BLaER1 treated with 17β-estradiol and CSF1 and Interleukin-3, amounts not matched to agents 10 nM and 100 nM (cell line): ENCODE measurements around the gene RSPH10B.
A peak's percentile ranks its signal among the peaks of the same experiment; 100 is the strongest.
"Not testable (repeated sequence)": the region's sequence is repeated elsewhere in the genome, so short reads cannot be mapped to it uniquely, and the experiment has no call there.

Source experiments
- H3K27ac ChIP-seq, 11 experiments: shearing (Covaris generic); formaldehyde crosslinking; 2 replicates each; pipeline ENCODE4 v1.8.1; 2022
- H3K27me3 ChIP-seq, 11 experiments: shearing (Covaris generic); formaldehyde crosslinking; 2 replicates each; pipeline ENCODE4 v1.8.1; 2022
- H3K36me3 ChIP-seq, 11 experiments: shearing (Covaris generic); formaldehyde crosslinking; 2 replicates each; pipeline ENCODE4 v1.8.1; 2022
- H3K4me1 ChIP-seq, 10 experiments: shearing (Covaris generic); formaldehyde crosslinking; 2 replicates each; pipeline ENCODE4 v1.8.1; 2022
- H3K4me2 ChIP-seq, 11 experiments: shearing (Covaris generic); formaldehyde crosslinking; 2 replicates each; pipeline ENCODE4 v1.8.1; 2022
- H3K4me3 ChIP-seq, 10 experiments: shearing (Covaris generic); formaldehyde crosslinking; 2 replicates each; pipeline ENCODE4 v1.8.1; 2022
- H3K9ac ChIP-seq, 11 experiments: shearing (Covaris generic); formaldehyde crosslinking; 2 replicates each; pipeline ENCODE4 v1.8.1; 2022
- H3K9me3 ChIP-seq, 11 experiments: shearing (Covaris generic); formaldehyde crosslinking; replicated peaks in 1 of 11; 2 replicates each; pipeline ENCODE4 v1.8.1; 2022
- H4K20me1 ChIP-seq, 11 experiments: shearing (Covaris generic); formaldehyde crosslinking; 2 replicates each; pipeline ENCODE4 v1.8.1; 2022
- Cebpa-rat ChIP-seq, 11 experiments: shearing (Covaris generic); IDR thresholded peaks; 2 replicates each; pipeline ENCODE4 v1.8.1; 2022

The RSPH10B gene

DNA sequence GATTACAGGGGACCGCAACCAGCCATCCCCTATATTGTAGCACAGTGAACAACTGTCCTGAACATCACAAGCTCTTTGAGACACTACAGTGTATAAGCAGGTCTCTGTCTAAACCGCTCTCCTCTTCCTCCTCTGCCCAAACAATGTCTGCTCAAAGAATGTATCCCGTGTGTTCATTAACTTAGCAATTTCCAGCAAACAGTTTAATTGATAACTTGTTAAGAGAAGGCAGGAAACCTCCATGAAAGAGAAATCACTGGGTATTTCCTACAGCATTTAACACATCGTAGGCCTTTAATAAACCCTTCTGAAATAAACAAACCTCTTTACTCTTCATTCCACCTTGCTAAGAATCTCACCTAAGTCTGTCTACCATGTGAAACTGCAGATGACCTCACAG is 36.9 kb upstream of the RSPH10B start:
- Histone ChIP-seq H3K9me3 (no peaks in the 10 kb centered on the region), H4K20me1 (peaks cover 0 to 20% (median 1%) of the 10 kb centered on the region in 11 experiments; a peak in 7 of 22 replicates), H3K4me3 (no peak overlapping the region), H3K9ac (peak overlapping the region in 3 of 11 experiments; percentile 2 to 94 (median 92); a peak in 5 of 22 replicates), H3K27me3 (no peaks in the 10 kb centered on the region), H3K4me2 (peak overlapping the region in 10 of 11 experiments; percentile 83 to 97 (median 92); a peak in 16 of 22 replicates), H3K36me3 (peaks cover 12 to 54% (median 39%) of the 10 kb centered on the region in 11 experiments; a peak in 21 of 22 replicates), H3K27ac (no peak overlapping the region), H3K4me1 (peaks cover 26 to 39% (median 35%) of the 10 kb centered on the region in 10 experiments)
- TF ChIP-seq Cebpa-rat (IDR thresholded peaks at IDR 0.05) = no peak

GRCh38 chr7:5997210-5997808 is 26.8 kb upstream of the RSPH10B start:
- Histone ChIP-seq H3K4me3 (no peak overlapping the region), H4K20me1 (no peaks in the 10 kb centered on the region), H3K9ac (no peak overlapping the region), H3K4me1 (no peaks in the 10 kb centered on the region; a peak in 1 of 20 replicates), H3K4me2 (no peak overlapping the region), H3K27ac (no peak overlapping the region), H3K9me3 (no peaks in the 10 kb centered on the region), H3K27me3 (no peaks in the 10 kb centered on the region), H3K36me3 (peaks cover 79 to 99% (median 93%) of the 10 kb centered on the region in 11 experiments)
- no peak for TF ChIP-seq Cebpa-rat (IDR thresholded peaks at IDR 0.05)

DNA sequence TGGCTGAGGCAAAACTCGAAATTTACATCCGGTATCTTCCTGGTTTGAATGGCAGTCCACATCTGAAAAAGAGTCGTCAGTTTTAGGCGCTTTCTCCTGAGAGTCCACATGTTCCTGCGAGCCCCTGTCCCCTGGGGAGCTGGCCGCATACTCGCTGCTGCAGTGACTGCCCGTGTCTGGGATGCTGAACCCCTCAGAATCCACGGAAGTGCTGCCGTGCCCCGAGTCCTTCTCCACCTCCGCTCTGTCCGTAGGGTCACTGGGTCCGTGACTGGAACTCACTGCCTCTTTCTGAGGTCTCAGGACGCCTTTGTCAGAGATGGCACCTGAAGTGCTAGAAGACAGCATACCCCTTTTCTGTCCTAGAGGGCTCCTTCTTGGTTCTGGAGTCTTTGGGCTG is 16.6 kb upstream of the RSPH10B start:
- H3K9me3 ChIP-seq, H3K9ac ChIP-seq, H3K4me2 ChIP-seq, H4K20me1 ChIP-seq, H3K4me1 ChIP-seq, H3K4me3 ChIP-seq, H3K27ac ChIP-seq, H3K27me3 ChIP-seq: not testable (repeated sequence)
- H3K36me3 ChIP-seq = peaks cover 38 to 58% (median 52%) of the 10 kb centered on the region in 11 experiments

- not testable (repeated sequence) for H3K4me1 ChIP-seq, H3K27ac ChIP-seq, H3K9ac ChIP-seq, H3K9me3 ChIP-seq, H3K27me3 ChIP-seq, H3K4me3 ChIP-seq, H4K20me1 ChIP-seq, H3K4me2 ChIP-seq
- peaks cover 0 to 13% (median 4%) of the 10 kb centered on the region in 11 experiments; a peak in 10 of 22 replicates for H3K36me3 ChIP-seq
Observed at GRCh38 chr7:5979680-5980314, 9.3 kb upstream of the RSPH10B start.

DNA sequence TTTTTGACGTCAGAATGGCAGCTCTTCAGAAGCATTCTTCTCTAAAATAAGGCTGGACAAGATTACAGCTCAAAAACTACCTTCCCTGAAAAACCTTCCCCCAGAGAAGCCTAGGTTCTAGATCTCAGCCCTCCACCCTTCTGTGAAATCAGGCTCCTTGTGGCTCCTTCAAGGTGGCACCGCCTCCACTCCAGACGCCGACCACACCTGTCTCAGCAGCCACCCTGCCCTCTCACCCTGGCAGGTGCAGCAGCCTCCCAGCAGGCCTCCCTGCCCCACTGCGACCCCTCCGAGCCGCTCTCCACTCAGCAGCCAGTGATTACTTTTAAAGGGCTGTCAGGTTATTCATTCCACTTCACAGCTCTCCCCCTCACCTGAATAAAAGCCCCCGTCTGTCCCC is 3.1 kb upstream of the RSPH10B start:
- not testable (repeated sequence) for H3K36me3 ChIP-seq, H3K4me1 ChIP-seq, H3K4me3 ChIP-seq, H3K4me2 ChIP-seq, H3K9ac ChIP-seq, H3K27me3 ChIP-seq, H4K20me1 ChIP-seq, H3K9me3 ChIP-seq, H3K27ac ChIP-seq

GRCh38 chr7:5963810-5964209 is 6.7 kb downstream of the RSPH10B start:
- H3K4me1 ChIP-seq, H3K9me3 ChIP-seq, H3K36me3 ChIP-seq, H3K27me3 ChIP-seq, H3K4me3 ChIP-seq, H3K27ac ChIP-seq, H4K20me1 ChIP-seq, H3K9ac ChIP-seq, H3K4me2 ChIP-seq: not testable (repeated sequence)

DNA sequence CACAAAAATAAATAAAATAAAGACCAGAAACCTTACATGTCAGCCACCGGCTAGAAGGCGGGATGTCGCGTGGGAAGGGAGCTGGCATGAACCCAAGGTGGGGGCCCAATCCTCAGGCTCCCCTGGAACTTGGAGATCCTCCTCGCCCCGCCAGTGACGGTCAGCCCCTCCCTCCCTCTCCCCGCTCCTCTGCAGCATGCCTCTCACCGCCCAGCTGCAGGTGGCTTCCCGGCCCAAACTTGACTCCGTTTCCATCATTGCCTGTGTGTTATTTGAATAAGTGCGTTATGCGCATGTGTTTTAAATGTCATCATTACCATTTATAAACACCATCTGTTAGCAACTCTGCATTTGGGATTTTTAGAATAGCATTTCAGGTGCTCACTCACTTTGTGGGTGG is 7.3 kb downstream of the RSPH10B start:
- not testable (repeated sequence) for H3K27me3 ChIP-seq, H3K4me2 ChIP-seq, H3K36me3 ChIP-seq, H3K4me1 ChIP-seq, H3K9ac ChIP-seq, H3K4me3 ChIP-seq, H4K20me1 ChIP-seq, H3K9me3 ChIP-seq, H3K27ac ChIP-seq

- H3K9me3 ChIP-seq = not testable (repeated sequence)
Observed at GRCh38 chr7:5934945-5935450, 35.5 kb downstream of the RSPH10B start.

DNA sequence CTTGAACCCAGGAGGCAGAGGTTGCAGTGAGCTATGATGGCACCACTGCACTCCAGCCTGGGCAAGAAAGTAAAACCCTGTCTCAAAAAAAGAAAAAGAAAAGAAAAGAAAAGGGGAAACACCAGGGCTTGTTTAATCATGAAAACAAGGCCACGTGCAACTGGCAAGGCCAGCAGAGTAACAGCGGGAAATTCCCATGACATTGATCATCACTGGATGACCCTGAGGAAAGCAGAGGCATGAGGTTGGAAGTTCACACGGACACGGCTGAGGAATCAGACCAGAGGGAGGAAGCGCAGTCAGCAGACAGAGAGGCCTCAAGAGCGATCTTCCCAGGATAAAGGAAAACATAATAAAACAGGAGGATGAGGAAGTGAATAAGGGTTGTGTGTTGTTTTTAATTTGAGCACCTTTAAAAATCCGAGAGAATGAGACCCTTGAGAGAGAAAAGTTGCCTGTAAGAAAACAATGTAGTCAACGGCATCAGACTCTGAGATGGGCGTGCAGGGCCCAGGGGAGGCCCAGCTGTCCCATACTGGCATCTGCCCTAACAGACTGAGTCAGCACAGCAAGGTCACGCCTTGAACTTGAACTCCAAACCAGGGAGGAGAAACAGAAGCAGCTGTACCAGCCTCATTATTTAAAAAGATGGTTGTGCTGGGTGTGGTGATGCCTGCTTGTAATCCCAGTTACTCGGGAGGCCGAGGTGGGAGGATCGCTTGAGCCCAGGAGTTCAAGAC is 38.4 kb downstream of the RSPH10B start:
- H3K9ac ChIP-seq, H3K9me3 ChIP-seq, H3K4me2 ChIP-seq, H3K4me3 ChIP-seq, H3K27ac ChIP-seq, H4K20me1 ChIP-seq, H3K4me1 ChIP-seq, H3K36me3 ChIP-seq, H3K27me3 ChIP-seq: not testable (repeated sequence)

More at GRCh38 chr7:5934945-5935450, 35.5 kb downstream of the RSPH10B start:
- H3K9ac ChIP-seq, H3K27ac ChIP-seq, H3K27me3 ChIP-seq, H3K36me3 ChIP-seq, H4K20me1 ChIP-seq, H3K4me1 ChIP-seq, H3K4me3 ChIP-seq, H3K4me2 ChIP-seq: not testable (repeated sequence)

- not testable (repeated sequence) for H3K9me3 ChIP-seq, H3K27me3 ChIP-seq, H3K27ac ChIP-seq, H3K4me3 ChIP-seq, H4K20me1 ChIP-seq, H3K4me2 ChIP-seq, H3K9ac ChIP-seq, H3K4me1 ChIP-seq, H3K36me3 ChIP-seq
Observed at GRCh38 chr7:5931250-5931649, 39.2 kb downstream of the RSPH10B start.

GRCh38 chr7:5930290-5930689 is 40.2 kb downstream of the RSPH10B start:
- H3K9ac ChIP-seq, H4K20me1 ChIP-seq, H3K9me3 ChIP-seq, H3K4me3 ChIP-seq, H3K4me2 ChIP-seq, H3K27me3 ChIP-seq, H3K36me3 ChIP-seq, H3K4me1 ChIP-seq, H3K27ac ChIP-seq: not testable (repeated sequence)

- not testable (repeated sequence) for H3K36me3 ChIP-seq, H3K4me3 ChIP-seq, H3K27ac ChIP-seq, H3K4me1 ChIP-seq, H3K9ac ChIP-seq, H3K9me3 ChIP-seq, H3K4me2 ChIP-seq, H3K27me3 ChIP-seq, H4K20me1 ChIP-seq
Observed at GRCh38 chr7:5926263-5926870, 44.1 kb downstream of the RSPH10B start.

DNA sequence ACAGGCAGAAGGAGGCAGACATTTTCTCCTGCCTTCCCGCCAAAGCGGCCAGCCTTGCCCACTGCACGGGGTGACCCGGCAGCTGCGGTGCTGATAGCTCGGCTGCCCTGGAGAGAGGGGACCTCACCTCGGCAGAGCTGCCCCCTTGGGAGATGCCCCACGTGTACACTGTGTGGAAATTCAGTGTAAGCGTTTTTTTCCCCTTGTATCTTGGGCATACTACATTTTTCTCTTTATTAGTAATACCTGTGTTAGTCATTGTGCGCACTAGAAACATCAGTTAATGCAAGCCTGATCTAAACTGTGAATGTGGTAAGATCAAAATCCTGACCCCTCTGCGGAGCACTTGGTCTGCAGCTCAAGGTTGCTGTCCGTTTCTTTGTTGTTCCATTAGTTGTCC is 45.9 kb downstream of the RSPH10B start:
- not testable (repeated sequence) for H3K4me3 ChIP-seq, H3K9me3 ChIP-seq, H3K36me3 ChIP-seq, H3K27ac ChIP-seq, H4K20me1 ChIP-seq, H3K9ac ChIP-seq, H3K4me2 ChIP-seq, H3K4me1 ChIP-seq, H3K27me3 ChIP-seq
